HG02981 (cell line): Measurements from ENCODE around the gene CDC14B.
"Not testable (repeated sequence)": the region's sequence is repeated elsewhere in the genome, so short reads cannot be mapped to it uniquely, and the experiment has no call there.

Source experiments
- ATAC-seq: cut with Tn5 transposase; IDR thresholded peaks from one replicate; pipeline ENCODE4 v1.9.1; 2021; ENCODE audit warnings: mild to moderate bottlenecking, moderate library complexity; ENCODE audit not compliant: unreplicated experiment

The CDC14B gene

GRCh38 chr9:96551403-96551802, 68.2 kb downstream of the CDC14B start:
- no peak for ATAC-seq

- ATAC-seq: no peak
These were observed 69.0 kb downstream of the CDC14B start for GRCh38 chr9:96550659-96551058.

GRCh38 chr9:96543131-96543530, 76.5 kb downstream of the CDC14B start:
- ATAC-seq: not testable (repeated sequence)

GRCh38 chr9:96540106-96540505, 79.5 kb downstream of the CDC14B start:
- no peak for ATAC-seq

- no peak for ATAC-seq
These were observed 87.5 kb downstream of the CDC14B start for GRCh38 chr9:96532173-96532572.

- ATAC-seq: no peak
These were observed 94.9 kb downstream of the CDC14B start for GRCh38 chr9:96524764-96525163.

- ATAC-seq: no peak
These were observed 95.6 kb downstream of the CDC14B start for GRCh38 chr9:96524045-96524444.

GRCh38 chr9:96523374-96523773, 96.3 kb downstream of the CDC14B start:
- ATAC-seq: no peak

- ATAC-seq: no peak
These were observed 97.3 kb downstream of the CDC14B start for GRCh38 chr9:96522366-96522765.

GRCh38 chr9:96519787-96520186, 99.9 kb downstream of the CDC14B start:
- no peak for ATAC-seq

GRCh38 chr9:96519095-96519494, 100.5 kb downstream of the CDC14B start:
- ATAC-seq: no peak

- ATAC-seq: no peak
These were observed 103.8 kb downstream of the CDC14B start for GRCh38 chr9:96515621-96516470.

GRCh38 chr9:96514800-96515158, 104.9 kb downstream of the CDC14B start:
- ATAC-seq: no peak

- ATAC-seq: no peak
These were observed 105.4 kb downstream of the CDC14B start for GRCh38 chr9:96514108-96514799.

GRCh38 chr9:96513622-96514021, 106.0 kb downstream of the CDC14B start:
- ATAC-seq: no peak

GRCh38 chr9:96512240-96512639, 107.4 kb downstream of the CDC14B start:
- ATAC-seq: no peak

- ATAC-seq: no peak
These were observed 109.4 kb downstream of the CDC14B start for GRCh38 chr9:96510258-96510657.

GRCh38 chr9:96509848-96510247, 109.8 kb downstream of the CDC14B start:
- no peak for ATAC-seq

GRCh38 chr9:96509026-96509425, 110.6 kb downstream of the CDC14B start:
- ATAC-seq: no peak

- no peak for ATAC-seq
These were observed 111.3 kb downstream of the CDC14B start for GRCh38 chr9:96508227-96508940.

- ATAC-seq: no peak
These were observed 114.2 kb downstream of the CDC14B start for GRCh38 chr9:96505316-96505991.
